Trophoblast cell (in vitro differentiated cells and primary cell): ENCODE results near the gene ELMOD1.

Experiments used
- DNase-seq, 2 donors: peaks; one replicate each; pipeline ENCODE4 v3.0.0-alpha.2; 2016
- H2AFZ ChIP-seq: 2 replicates; pipeline ENCODE4 v1.6.1; 2013; ENCODE audit warnings: low read length, moderate library complexity, mild to moderate bottlenecking; ENCODE audit not compliant: insufficient read depth, poor library complexity
- H2AK5ac ChIP-seq: 2 replicates; pipeline ENCODE4 v1.6.1; 2013; ENCODE audit warnings: mild to moderate bottlenecking, low read length
- H2BK120ac ChIP-seq: 2 replicates; pipeline ENCODE4 v1.6.1; 2013; ENCODE audit warnings: low read length, mild to moderate bottlenecking, moderate library complexity; ENCODE audit not compliant: insufficient read depth, poor library complexity
- H2BK12ac ChIP-seq: 2 replicates; pipeline ENCODE4 v1.6.1; 2013; ENCODE audit warnings: mild to moderate bottlenecking, low read length, moderate library complexity
- H2BK5ac ChIP-seq: 2 replicates; pipeline ENCODE4 v1.6.1; 2013; ENCODE audit warnings: low read length, low read depth, moderate library complexity, mild to moderate bottlenecking; ENCODE audit not compliant: poor library complexity
- H3K14ac ChIP-seq: 2 replicates; pipeline ENCODE4 v1.6.1; 2013; ENCODE audit warnings: mild to moderate bottlenecking, low read length
- H3K18ac ChIP-seq: 2 replicates; pipeline ENCODE4 v1.6.1; 2013; ENCODE audit warnings: mild to moderate bottlenecking, low read length
- H3K23ac ChIP-seq: 2 replicates; pipeline ENCODE4 v1.6.1; 2013; ENCODE audit warnings: low read length
- H3K27ac ChIP-seq: 2 replicates; pipeline ENCODE4 v1.5.1; 2013; ENCODE audit warnings: low read depth, mild to moderate bottlenecking, inconsistent platforms, low read length, moderate library complexity
- H3K27me3 ChIP-seq: 2 replicates; pipeline ENCODE4 v1.6.1; 2013; ENCODE audit warnings: inconsistent platforms, mild to moderate bottlenecking, low read length, moderate library complexity; ENCODE audit not compliant: insufficient read depth
- H3K36me3 ChIP-seq, 2 experiments: 1 replicate in 1 of 2; 2 replicates in 1 of 2; pipeline ENCODE4 v1.6.1; 2013; ENCODE audit warnings: low read length in 2 of 2, mild to moderate bottlenecking in 2 of 2, moderate library complexity in 1 of 2; ENCODE audit not compliant: insufficient read depth in 2 of 2, control insufficient read depth in 1 of 2
- H3K4ac ChIP-seq: 2 replicates; pipeline ENCODE4 v1.6.1; 2013; ENCODE audit warnings: low read depth, mild to moderate bottlenecking, low read length, moderate library complexity
- H3K4me1 ChIP-seq, 2 experiments: 1 replicate in 1 of 2; 2 replicates in 1 of 2; pipeline ENCODE4 v1.6.1; 2013; ENCODE audit warnings: low read length in 2 of 2, mild to moderate bottlenecking in 2 of 2, moderate library complexity in 1 of 2; ENCODE audit not compliant: insufficient read depth in 2 of 2, control insufficient read depth in 1 of 2
- H3K4me2 ChIP-seq: 2 replicates; pipeline ENCODE4 v1.6.1; 2013; ENCODE audit warnings: inconsistent platforms, mild to moderate bottlenecking, low read length, moderate library complexity
- H3K4me3 ChIP-seq: 2 replicates; pipeline ENCODE4 v1.5.1; 2013; ENCODE audit warnings: mild to moderate bottlenecking, low read depth, low read length, inconsistent platforms
- H3K79me1 ChIP-seq: one replicate; pipeline ENCODE4 v1.6.1; 2013; ENCODE audit warnings: low read length
- H3K79me2 ChIP-seq: 2 replicates; pipeline ENCODE4 v1.6.1; 2013; ENCODE audit warnings: low read length, mild to moderate bottlenecking; ENCODE audit not compliant: control insufficient read depth, insufficient read depth, poor library complexity
- H3K9ac ChIP-seq: 2 replicates; pipeline ENCODE4 v1.6.1; 2013; ENCODE audit warnings: mild to moderate bottlenecking, low read length
- H3K9me3 ChIP-seq: 2 replicates; pipeline ENCODE4 v1.6.1; 2013; ENCODE audit warnings: low read depth, mild to moderate bottlenecking, control low read depth, inconsistent platforms, low read length; ENCODE audit not compliant: insufficient read depth
- H4K12ac ChIP-seq: 2 replicates; pipeline ENCODE4 v1.6.1; 2013; ENCODE audit warnings: low read depth, mild to moderate bottlenecking, low read length, moderate library complexity
- H4K8ac ChIP-seq: 2 replicates; pipeline ENCODE4 v1.6.1; 2013; ENCODE audit warnings: low read depth, mild to moderate bottlenecking, low read length, moderate library complexity
- H4K91ac ChIP-seq: one replicate; pipeline ENCODE4 v1.6.1; 2013; ENCODE audit warnings: low read depth, mild to moderate bottlenecking, low read length, moderate library complexity
- WGBS: extraction: QIAGEN DNeasy Blood & Tissue Kit; methylation state at CpG from one replicate; pipeline ENCODE4 v1.1.7; 2013; ENCODE audit warnings: missing lambda C conversion rate; ENCODE audit not compliant: insufficient read length, insufficient coverage; ENCODE audit errors: extremely low coverage; 5-methylcytosine and 5-hydroxymethylcytosine counted together

ELMOD1 gene

DNA sequence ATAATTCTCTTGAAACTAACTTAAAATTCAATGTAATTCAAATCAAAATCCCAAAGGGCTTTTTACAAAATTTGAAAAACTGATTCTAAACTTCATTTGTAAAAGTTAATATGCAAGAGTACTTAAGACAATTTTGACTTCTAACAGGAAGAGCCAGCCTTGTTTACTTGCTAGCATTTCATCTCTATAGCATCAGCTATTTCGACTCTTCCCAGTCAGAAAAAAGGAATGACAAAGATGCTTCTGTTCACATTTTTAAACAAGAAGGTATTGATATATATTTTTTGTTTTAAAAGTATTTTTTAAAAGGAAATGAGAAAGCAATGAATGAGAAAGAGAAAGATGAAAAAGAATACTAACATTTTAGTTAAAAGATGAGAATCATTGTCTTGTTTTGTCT lies 104.5 kb downstream of the ELMOD1 start:
- Histone ChIP-seq H2AK5ac (no peak overlapping the region), H2AFZ (no peak overlapping the region), H3K23ac (no peak overlapping the region), H3K79me1 (peaks cover 14% of the 10 kb centered on the region), H4K8ac (no peak overlapping the region), H3K27me3 (no peaks in the 10 kb centered on the region), H3K4me1 (peaks cover 3 to 10% of the 10 kb centered on the region in 2 experiments), H3K4me3 (no peak overlapping the region), H4K12ac (no peak overlapping the region), H2BK12ac (no peak overlapping the region), H4K91ac (no peak overlapping the region), H2BK5ac (no peak overlapping the region), H3K14ac (no peak overlapping the region), H3K79me2 (no peaks in the 10 kb centered on the region), H3K9me3 (no peaks in the 10 kb centered on the region), H3K9ac (no peak overlapping the region), H3K36me3 (no peaks in the 10 kb centered on the region), H3K27ac (no peak overlapping the region), H3K4me2 (no peak overlapping the region), H2BK120ac (no peak overlapping the region), H3K4ac (no peak overlapping the region), H3K18ac (no peak overlapping the region)
- DNase-seq = peak in 1 of 2 donors; percentile 70
- no CpG with 5 or more reads among the region's 1 CpG for WGBS

DNA sequence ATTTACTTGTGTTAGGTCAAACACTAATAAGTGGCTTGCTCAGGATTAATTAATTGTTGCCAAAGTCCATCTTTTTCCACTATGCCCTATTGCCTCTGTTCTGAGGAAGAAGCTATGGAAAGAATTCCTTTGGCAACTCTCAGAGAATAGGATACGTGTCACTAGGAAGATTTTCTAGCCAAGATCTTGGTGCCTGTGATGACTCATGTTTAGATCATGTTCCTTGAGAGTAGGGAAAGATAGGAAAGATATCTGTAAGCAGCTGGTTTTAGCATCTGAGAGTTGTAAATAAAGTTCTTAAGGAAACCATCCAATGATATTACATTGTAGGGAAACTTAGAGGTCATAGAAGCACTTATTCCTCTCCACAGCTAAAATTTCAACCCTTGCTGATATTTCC lies 105.2 kb downstream of the ELMOD1 start:
- peak; percentile 59 to 91 for DNase-seq
- no peak overlapping the region for H2BK12ac ChIP-seq
- no peak overlapping the region for H2BK120ac ChIP-seq
- H3K4ac ChIP-seq = no peak overlapping the region
- no peaks in the 10 kb centered on the region for H3K9me3 ChIP-seq
- H3K27me3 ChIP-seq = no peaks in the 10 kb centered on the region
- H3K14ac ChIP-seq = no peak overlapping the region
- peaks cover 17% of the 10 kb centered on the region for H3K79me1 ChIP-seq
- H3K23ac ChIP-seq = no peak overlapping the region
- H3K4me2 ChIP-seq = no peak overlapping the region
- no peak overlapping the region for H3K18ac ChIP-seq
- no peak overlapping the region for H4K8ac ChIP-seq
- H2AK5ac ChIP-seq = no peak overlapping the region
- no peak overlapping the region for H2BK5ac ChIP-seq
- H3K4me1 ChIP-seq = peaks cover 10 to 16% of the 10 kb centered on the region in 2 experiments
- no CpG with 5 or more reads among the region's 1 CpG for WGBS
- H2AFZ ChIP-seq = no peak overlapping the region
- H4K12ac ChIP-seq = no peak overlapping the region
- H3K4me3 ChIP-seq = no peak overlapping the region
- no peaks in the 10 kb centered on the region for H3K36me3 ChIP-seq
- H3K27ac ChIP-seq = peak overlapping the region; percentile 70
- no peak overlapping the region for H3K9ac ChIP-seq
- no peak overlapping the region for H4K91ac ChIP-seq
- H3K79me2 ChIP-seq = no peaks in the 10 kb centered on the region

DNA sequence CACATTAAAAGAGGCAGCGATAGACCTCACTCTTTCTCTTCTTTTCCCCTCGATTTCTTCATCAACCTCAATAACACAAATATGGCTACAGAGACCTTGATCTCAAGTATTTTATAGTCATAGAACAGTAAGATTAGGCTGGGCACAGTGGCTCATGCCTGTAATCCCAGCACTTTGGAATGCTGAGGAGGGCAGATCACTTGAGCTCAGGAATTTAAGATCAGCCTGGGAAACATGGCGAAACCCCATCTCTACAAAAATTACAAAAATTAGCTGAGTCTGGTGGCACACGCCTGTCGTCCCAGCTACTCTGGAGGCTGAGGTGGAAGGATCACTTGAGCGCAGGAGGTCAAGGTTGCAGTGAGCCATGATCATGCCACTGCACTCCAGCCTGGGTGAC lies 106.3 kb downstream of the ELMOD1 start:
- H3K4me1 ChIP-seq = peaks cover 10 to 16% of the 10 kb centered on the region in 2 experiments
- H2AFZ ChIP-seq = no peak overlapping the region
- H4K12ac ChIP-seq = no peak overlapping the region
- no peak overlapping the region for H3K4me2 ChIP-seq
- peaks cover 17% of the 10 kb centered on the region for H3K79me1 ChIP-seq
- no peaks in the 10 kb centered on the region for H3K27me3 ChIP-seq
- no peak overlapping the region for H3K27ac ChIP-seq
- H2BK12ac ChIP-seq = peak overlapping the region; percentile 82
- no CpG with 5 or more reads among the region's 6 CpGs for WGBS
- peak overlapping the region; percentile 70 for H4K91ac ChIP-seq
- no peak overlapping the region for H3K4me3 ChIP-seq
- H3K9me3 ChIP-seq = no peaks in the 10 kb centered on the region
- H3K36me3 ChIP-seq = no peaks in the 10 kb centered on the region
- no peaks in the 10 kb centered on the region for H3K79me2 ChIP-seq
- H3K23ac ChIP-seq = no peak overlapping the region
- no peak overlapping the region for H2AK5ac ChIP-seq
- no peak overlapping the region for H3K18ac ChIP-seq
- no peak overlapping the region for H3K9ac ChIP-seq
- peak in 1 of 2 donors; percentile 71 for DNase-seq
- peak overlapping the region; percentile 7 for H2BK120ac ChIP-seq
- peak overlapping the region; percentile 14 for H2BK5ac ChIP-seq
- peak overlapping the region; percentile 51 for H4K8ac ChIP-seq
- no peak overlapping the region for H3K4ac ChIP-seq
- no peak overlapping the region for H3K14ac ChIP-seq

DNA sequence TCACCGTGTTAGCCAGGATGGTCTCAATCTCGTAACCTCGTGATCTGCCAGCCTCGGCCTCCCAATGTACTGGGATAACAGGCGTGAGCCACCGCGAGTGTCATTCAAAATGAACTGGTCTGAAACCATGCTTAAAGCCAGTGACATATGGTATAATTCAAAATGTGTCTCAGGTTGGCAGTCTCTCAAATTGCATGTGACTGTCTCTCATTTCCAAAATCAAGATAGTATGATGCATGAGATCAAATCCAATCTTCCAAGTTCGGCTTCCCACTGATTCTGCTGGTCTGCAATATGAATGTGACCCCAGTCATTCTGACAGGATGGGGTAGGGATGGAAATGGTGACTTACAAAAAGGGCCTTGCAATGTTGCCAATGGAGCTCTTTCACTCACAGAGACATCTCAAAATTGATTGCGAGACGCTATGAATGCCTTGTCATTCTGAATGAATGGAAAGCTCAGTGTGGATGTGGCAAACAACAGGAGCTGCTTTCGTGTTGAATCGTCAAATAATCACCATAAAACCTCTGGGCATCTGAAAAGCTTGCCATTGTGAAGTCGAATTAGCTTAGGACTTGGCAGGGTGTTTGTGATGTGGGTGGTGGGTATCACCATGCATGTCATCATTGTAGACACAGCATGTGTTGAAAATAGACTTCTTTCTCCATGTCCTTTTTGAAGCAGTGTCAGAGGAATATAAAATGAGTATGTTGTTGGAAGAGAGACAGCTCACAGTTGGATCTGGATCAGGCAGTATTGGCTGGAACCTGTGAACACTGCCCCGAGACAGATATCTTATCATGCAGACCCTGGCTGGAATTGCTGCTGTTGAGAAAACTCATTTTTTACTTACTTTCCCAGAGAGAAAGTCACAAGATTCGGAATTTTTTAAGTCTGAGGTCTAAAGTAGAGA lies 108.7 kb downstream of the ELMOD1 start:
- Histone ChIP-seq H2AK5ac (peak overlapping the region; percentile 34), H3K4me1 (peaks cover 10 to 16% of the 10 kb centered on the region in 2 experiments), H4K8ac (peak overlapping the region; percentile 43), H3K14ac (peak overlapping the region; percentile 40), H4K91ac (peak overlapping the region; percentile 66), H3K36me3 (no peaks in the 10 kb centered on the region), H3K23ac (no peak overlapping the region), H3K4me3 (no peak overlapping the region), H3K9me3 (no peaks in the 10 kb centered on the region), H3K4me2 (no peak overlapping the region), H3K9ac (peak overlapping the region; percentile 55), H3K4ac (no peak overlapping the region), H3K27ac (peak overlapping the region; percentile 9), H3K18ac (peak overlapping the region; percentile 6), H3K27me3 (no peaks in the 10 kb centered on the region), H3K79me2 (no peaks in the 10 kb centered on the region), H3K79me1 (peaks cover 17% of the 10 kb centered on the region), H2BK12ac (peak overlapping the region; percentile 56), H2BK5ac (peak overlapping the region; percentile 26), H2AFZ (no peak overlapping the region), H4K12ac (no peak overlapping the region), H2BK120ac (peak overlapping the region; percentile 15)
- no CpG with 5 or more reads among the region's 15 CpGs for WGBS
- peak in 1 of 2 donors; percentile 19 for DNase-seq
